ENCODE measurements around the gene TDP2.
"Not testable (repeated sequence)": the region's sequence is repeated elsewhere in the genome, so short reads cannot be mapped to it uniquely, and the experiment has no call there.

Gene TDP2

DNA sequence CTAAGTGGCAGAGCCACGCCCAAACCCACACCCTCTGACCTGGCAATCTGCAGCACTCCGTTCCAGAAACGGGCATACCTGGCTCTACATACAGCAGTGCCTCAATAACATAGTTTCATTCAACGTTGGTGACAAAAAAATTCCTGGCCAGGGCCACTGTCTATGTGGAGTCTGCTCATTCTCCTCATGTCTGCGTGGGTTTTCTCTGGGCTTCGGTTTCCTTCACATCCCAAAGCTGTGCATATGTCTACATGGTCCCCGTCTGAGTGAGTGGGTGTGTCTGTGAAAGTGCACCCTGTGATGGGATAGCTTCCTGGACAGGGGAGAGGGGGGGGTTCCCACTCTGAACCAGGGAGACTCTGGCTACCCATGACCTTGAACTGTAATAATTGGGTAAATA, 22.8 kb downstream of the TDP2 start:
- no peak for DNase-seq

DNA sequence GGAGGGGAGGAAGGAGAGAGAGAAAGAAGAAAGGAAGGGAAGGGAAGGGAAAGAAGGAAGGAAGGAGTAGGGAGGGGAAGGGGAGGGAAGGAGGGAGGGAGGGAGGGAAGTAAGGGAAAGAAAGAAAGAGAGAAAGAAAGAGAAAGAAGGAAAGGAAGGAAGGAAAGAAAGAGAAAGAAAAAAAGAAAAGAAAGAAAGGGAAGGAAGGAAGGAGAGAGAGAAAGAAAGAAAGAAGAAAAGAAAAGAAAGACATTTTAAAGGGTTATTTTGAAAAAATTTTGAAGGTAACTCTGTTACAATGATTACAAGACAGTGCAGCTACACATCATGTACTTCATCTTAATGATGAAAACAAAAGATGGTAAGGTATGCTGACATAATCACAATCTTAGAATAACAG, 24.6 kb downstream of the TDP2 start:
- DNase-seq = no peak

DNA sequence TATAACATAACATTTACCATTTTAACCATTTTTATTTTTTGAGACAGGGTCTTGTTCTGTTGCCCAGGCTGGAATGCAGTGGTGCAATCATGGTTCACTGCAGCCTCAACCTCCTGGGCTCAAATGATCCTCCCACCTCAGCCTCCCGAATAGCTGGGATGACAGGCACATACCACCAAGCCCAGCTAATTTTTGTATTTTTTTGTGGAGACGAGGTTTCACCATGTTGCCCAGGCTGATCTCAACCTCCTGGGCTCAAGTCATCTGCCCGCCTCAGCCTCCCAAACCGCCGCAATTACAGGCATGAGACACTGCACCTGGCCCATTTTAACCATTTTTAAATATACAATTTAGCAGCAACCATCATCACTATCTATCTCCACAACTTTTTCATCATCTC, 26.1 kb downstream of the TDP2 start:
- not testable (repeated sequence) for DNase-seq

- DNase-seq = no peak
Measured at GRCh38 chr6:24640166-24640565, 26.5 kb downstream of the TDP2 start.

- DNase-seq = no peak
Measured at GRCh38 chr6:24636681-24637080, 30.0 kb downstream of the TDP2 start.

GRCh38 chr6:24632573-24632972, 34.1 kb downstream of the TDP2 start:
- DNase-seq = no peak

DNA sequence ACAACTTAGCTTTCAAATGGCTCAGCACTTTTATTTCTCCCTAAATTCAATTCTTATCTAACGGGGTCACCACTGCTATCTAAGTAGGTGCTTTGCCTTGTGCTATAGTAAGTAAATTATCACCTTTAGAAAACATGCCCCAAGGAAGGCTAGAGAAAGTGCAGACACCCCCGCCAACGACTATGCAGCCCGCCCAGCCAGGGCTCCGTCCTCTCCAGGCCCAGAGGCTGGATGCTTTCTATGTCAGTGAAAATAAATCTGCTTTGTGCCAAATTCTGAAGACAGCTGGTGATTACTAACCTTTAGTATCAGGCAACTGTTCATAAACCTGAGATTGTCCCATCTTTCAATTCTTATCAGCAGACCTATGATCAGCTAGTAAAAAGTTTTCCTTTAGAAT, 35.0 kb downstream of the TDP2 start:
- no peak for DNase-seq

DNA sequence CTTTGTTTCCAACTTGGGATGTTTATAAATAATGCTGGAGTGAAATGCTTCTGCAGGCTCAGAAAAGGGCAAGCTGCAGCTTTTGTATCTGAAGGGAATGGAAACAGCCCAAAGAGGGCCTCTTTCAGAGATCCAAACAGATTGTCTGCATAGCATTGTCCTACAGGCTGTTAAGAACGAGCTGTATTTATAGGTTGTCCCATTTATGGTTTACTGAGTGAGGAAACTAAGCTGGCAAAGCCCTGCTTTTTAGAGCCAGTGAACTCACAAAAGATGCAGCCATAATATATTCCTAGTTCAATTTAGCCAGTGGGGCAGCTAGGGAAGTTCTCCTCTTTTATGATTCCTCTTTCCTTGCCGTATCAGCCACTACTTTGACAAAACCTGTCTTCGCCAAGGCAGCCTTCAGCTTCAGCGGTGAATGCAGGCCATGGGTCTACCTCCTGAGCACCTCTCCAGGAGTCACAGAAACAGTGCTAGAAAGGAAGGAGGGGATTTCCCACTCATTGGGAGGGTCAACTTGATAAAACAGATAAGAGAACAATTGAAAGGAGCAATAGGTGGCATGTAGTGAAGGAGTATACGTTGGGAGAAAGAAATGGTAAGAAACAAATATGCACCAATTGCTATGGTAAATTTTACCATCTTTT, 35.7 kb downstream of the TDP2 start:
- DNase-seq = no peak

- DNase-seq = no peak
Measured at GRCh38 chr6:24621626-24622289, 44.9 kb downstream of the TDP2 start.

- no peak for DNase-seq
Measured at GRCh38 chr6:24620637-24621036, 46.1 kb downstream of the TDP2 start.

GRCh38 chr6:24619661-24620060, 47.0 kb downstream of the TDP2 start:
- DNase-seq = no peak

GRCh38 chr6:24614648-24615047, 52.1 kb downstream of the TDP2 start:
- no peak for DNase-seq

GRCh38 chr6:24614043-24614420, 52.7 kb downstream of the TDP2 start:
- no peak for DNase-seq

DNA sequence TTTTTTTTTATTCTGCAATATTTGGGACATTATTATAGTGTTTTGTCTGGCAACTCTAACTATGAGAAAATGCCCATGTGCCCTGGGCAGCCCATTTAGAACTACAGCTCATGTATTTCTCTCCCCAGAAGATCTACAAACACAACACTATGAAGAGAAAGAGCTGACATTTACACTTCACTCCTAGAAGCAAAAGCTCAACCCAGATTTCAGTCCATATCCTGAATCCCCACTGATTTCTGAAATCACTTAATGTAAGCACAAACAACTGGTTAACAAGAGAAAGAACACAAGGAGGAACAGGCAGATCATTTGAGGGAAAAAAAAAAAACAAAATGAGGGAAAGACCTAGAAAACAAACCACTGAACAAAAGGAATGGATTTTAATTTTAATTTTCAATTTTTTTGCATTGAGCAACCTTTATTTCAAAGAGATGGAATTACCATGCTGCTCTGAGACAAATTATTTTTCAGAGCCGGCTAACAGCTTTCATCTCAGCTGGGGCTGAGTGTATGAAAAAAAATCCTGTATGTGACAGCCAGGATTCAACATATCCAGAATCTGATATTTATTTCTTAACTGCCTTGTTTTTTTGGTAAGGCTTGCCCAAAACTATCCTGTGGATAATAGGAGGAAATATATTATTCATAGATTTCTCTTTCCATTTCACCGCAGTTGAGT, 53.2 kb downstream of the TDP2 start:
- no peak for DNase-seq

DNA sequence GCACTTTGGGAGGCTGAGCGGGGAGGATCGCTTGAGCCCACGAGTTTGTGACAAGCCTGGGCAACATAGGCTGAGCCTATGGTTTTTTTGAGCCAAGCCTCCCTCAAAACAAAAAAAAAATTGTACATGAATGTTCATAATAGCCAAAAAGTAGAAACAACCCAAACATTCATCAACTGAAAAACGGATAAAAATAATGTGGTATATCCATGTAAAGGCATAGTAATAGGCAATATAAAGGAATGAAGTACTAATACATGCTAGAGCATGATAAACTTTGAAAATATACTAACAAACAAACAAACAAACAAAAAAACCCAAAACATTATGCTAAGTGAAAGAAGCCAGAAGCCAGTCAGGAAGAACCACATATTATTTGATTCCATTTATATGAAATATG, 56.0 kb downstream of the TDP2 start:
- no peak for DNase-seq

DNA sequence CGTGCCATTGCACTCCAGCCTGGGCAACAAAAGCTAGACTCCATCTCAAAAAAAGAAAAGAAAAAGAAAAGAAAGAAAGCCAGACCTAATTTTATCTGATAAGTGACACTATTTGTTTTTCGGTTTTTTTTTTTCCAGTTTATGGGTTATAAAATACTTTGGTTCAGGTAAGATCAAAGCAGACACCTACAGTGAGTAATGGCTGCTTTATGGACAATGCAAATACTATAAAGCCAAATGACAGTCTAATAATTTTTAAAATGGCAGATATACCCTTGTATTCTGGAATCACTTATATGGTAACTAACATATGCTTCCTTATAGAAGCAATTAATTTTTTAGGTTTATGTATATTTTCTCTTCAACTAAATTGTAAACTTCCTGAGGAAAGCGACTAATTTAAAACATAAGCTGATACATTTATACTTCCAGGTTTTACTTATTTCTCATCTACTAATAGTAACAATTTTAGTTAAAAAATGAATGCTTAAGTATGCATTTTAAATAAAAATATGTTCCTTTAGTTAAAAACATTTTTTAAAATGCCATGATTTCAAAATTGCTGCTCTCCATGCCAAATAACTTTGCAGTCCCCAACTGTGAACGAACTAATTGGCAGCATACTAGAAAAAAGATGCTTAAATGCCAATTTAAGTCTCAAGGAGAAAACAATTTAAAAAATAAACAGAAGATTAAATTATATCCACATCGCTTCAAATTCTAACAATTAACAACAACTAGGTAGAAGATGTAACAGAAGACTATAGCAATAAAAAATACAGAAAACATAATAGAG, 59.2 kb downstream of the TDP2 start:
- DNase-seq = no peak

GRCh38 chr6:24606200-24606930, 60.3 kb downstream of the TDP2 start:
- no peak for DNase-seq

GRCh38 chr6:24603241-24603640, 63.5 kb downstream of the TDP2 start:
- DNase-seq = no peak

DNA sequence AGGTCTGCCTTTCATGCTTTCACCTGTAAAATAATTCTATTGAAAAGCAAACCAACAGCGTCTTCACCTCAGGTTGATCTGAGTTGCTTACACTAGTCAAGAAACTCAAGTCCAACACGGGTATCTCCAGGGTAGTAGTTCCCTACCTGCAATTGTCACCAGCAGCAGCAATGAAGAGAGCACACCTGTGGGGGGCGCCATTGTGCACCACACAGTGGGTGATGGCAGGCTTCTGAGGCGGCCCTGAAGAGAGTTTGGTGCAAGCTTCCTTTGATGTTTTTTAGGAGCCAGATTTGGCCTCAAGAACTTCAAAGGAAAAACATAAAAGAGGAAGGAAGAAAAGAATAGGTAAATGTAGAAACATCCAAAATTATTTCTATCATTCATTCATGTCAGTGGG, 65.8 kb downstream of the TDP2 start:
- DNase-seq = no peak
